DND-41 (cell line): ENCODE measurements around the gene PADI4.

Experiments
- EZH2 ChIP-seq: IDR thresholded peaks from 3 replicates; pipeline ENCODE4 v1.6.1; 2012; ENCODE audit warnings: borderline replicate concordance, low read depth, mild to moderate bottlenecking, moderate library complexity, low read length, inconsistent platforms; ENCODE audit not compliant: severe bottlenecking
- TF ChIP-seq, protein P1 (sequence below): IDR thresholded peaks from 2 replicates; pipeline ENCODE4 v1.5.1; 2012; ENCODE audit warnings: borderline replicate concordance, low read length, moderate library complexity, mild to moderate bottlenecking; ENCODE audit not compliant: poor library complexity, severe bottlenecking; ENCODE audit errors: extremely low read depth

DNA sequence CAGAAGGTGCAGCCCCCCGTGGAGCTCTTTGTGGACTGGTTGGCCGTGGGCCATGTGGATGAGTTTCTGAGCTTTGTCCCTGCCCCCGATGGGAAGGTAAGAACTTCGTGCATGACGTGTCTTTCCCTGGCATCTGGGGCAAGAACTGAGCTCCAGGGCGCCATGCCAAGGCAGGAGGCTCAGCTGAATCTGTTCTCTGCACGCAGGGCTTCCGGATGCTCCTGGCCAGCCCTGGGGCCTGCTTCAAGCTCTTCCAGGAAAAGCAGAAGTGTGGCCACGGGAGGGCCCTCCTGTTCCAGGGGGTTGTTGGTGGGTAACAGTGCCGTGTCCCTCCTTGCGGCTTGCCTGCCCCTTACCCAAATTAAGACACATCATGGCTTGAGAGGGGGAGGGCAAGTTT is 31.4 kb upstream of the PADI4 start:
- TF ChIP-seq, protein P1, sequence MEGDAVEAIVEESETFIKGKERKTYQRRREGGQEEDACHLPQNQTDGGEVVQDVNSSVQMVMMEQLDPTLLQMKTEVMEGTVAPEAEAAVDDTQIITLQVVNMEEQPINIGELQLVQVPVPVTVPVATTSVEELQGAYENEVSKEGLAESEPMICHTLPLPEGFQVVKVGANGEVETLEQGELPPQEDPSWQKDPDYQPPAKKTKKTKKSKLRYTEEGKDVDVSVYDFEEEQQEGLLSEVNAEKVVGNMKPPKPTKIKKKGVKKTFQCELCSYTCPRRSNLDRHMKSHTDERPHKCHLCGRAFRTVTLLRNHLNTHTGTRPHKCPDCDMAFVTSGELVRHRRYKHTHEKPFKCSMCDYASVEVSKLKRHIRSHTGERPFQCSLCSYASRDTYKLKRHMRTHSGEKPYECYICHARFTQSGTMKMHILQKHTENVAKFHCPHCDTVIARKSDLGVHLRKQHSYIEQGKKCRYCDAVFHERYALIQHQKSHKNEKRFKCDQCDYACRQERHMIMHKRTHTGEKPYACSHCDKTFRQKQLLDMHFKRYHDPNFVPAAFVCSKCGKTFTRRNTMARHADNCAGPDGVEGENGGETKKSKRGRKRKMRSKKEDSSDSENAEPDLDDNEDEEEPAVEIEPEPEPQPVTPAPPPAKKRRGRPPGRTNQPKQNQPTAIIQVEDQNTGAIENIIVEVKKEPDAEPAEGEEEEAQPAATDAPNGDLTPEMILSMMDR: no peak
- TF ChIP-seq EZH2: no peak
